H9 (cell line): ENCODE data around the gene SPPL3. TPM values are rescaled to one million over a fixed set of nuclear protein-coding genes. Genes with fewer than 3 reads are reported as not detected.

Experiments used
- DNase-seq: peaks from one replicate; pipeline ENCODE4 v3.0.0-alpha.2; 2017
- H2AFZ ChIP-seq: one replicate; pipeline ENCODE4 v1.6.1; 2013; ENCODE audit warnings: mild to moderate bottlenecking, low read length, control low read depth, moderate library complexity
- H2AK5ac ChIP-seq: 2 replicates; pipeline ENCODE4 v1.6.1; 2013; ENCODE audit warnings: low read length, control low read depth, mixed read lengths; ENCODE audit not compliant: insufficient read length
- H2BK120ac ChIP-seq: one replicate; pipeline ENCODE4 v1.6.1; 2013; ENCODE audit warnings: low read depth, mild to moderate bottlenecking, low read length, control low read depth, inconsistent platforms; ENCODE audit not compliant: poor library complexity, severe bottlenecking
- H2BK12ac ChIP-seq: 2 replicates; pipeline ENCODE4 v1.6.1; 2013; ENCODE audit warnings: low read length, control low read depth, mixed read lengths, low read depth; ENCODE audit not compliant: insufficient read length
- H2BK15ac ChIP-seq: 2 replicates; pipeline ENCODE4 v1.6.1; 2013; ENCODE audit warnings: low read depth, low read length, control low read depth
- H2BK20ac ChIP-seq: one replicate; pipeline ENCODE4 v1.6.1; 2013; ENCODE audit warnings: low read depth, mild to moderate bottlenecking, low read length, control low read depth, inconsistent platforms; ENCODE audit not compliant: poor library complexity, severe bottlenecking
- H2BK5ac ChIP-seq: 2 replicates; pipeline ENCODE4 v1.6.1; 2013; ENCODE audit warnings: low read length, control low read depth, mixed read lengths; ENCODE audit not compliant: insufficient read length
- H3K14ac ChIP-seq: 2 replicates; pipeline ENCODE4 v1.6.1; 2013; ENCODE audit warnings: low read length, control low read depth; ENCODE audit not compliant: insufficient read depth
- H3K18ac ChIP-seq: 2 replicates; pipeline ENCODE4 v1.6.1; 2013; ENCODE audit warnings: low read depth, mild to moderate bottlenecking, mixed read lengths, low read length, control low read depth; ENCODE audit not compliant: insufficient read length
- H3K23ac ChIP-seq: 2 replicates; pipeline ENCODE4 v1.6.1; 2013; ENCODE audit warnings: low read length, control low read depth, mixed read lengths, low read depth; ENCODE audit not compliant: insufficient read length
- H3K23me2 ChIP-seq: 2 replicates; pipeline ENCODE4 v1.6.1; 2013; ENCODE audit warnings: low read depth, mild to moderate bottlenecking, mixed read lengths, low read length, control low read depth; ENCODE audit not compliant: insufficient read length, poor library complexity, severe bottlenecking
- H3K27ac ChIP-seq: 2 replicates; pipeline ENCODE4 v1.5.1; 2013; ENCODE audit warnings: low read length, control low read depth, mixed read lengths, low read depth; ENCODE audit not compliant: insufficient read length
- H3K27me3 ChIP-seq: 2 replicates; pipeline ENCODE4 v1.6.1; 2013; ENCODE audit warnings: low read length, control low read depth, inconsistent platforms; ENCODE audit not compliant: insufficient read depth
- H3K4ac ChIP-seq: 2 replicates; pipeline ENCODE4 v1.6.1; 2013; ENCODE audit warnings: low read depth, mild to moderate bottlenecking, control low read depth, inconsistent platforms, low read length, moderate library complexity
- H3K4me1 ChIP-seq: 2 replicates; pipeline ENCODE4 v1.6.1; 2013; ENCODE audit warnings: low read length, control low read depth, inconsistent platforms; ENCODE audit not compliant: insufficient read depth
- H3K4me2 ChIP-seq: 2 replicates; pipeline ENCODE4 v1.6.1; 2013; ENCODE audit warnings: low read length, control low read depth, mixed read lengths; ENCODE audit not compliant: insufficient read length, insufficient read depth
- H3K56ac ChIP-seq: 2 replicates; pipeline ENCODE4 v1.6.1; 2013; ENCODE audit warnings: low read depth, mild to moderate bottlenecking, mixed read lengths, low read length, control low read depth; ENCODE audit not compliant: insufficient read length
- H3K79me1 ChIP-seq: 2 replicates; pipeline ENCODE4 v1.6.1; 2013; ENCODE audit warnings: low read depth, mild to moderate bottlenecking, moderate library complexity, low read length, control low read depth, inconsistent platforms; ENCODE audit not compliant: insufficient read depth, poor library complexity, severe bottlenecking
- H3K79me2 ChIP-seq: 2 replicates; pipeline ENCODE4 v1.6.1; 2013; ENCODE audit warnings: low read length, control low read depth, inconsistent platforms; ENCODE audit not compliant: insufficient read depth
- H3K9ac ChIP-seq: 2 replicates; pipeline ENCODE4 v1.6.1; 2013; ENCODE audit warnings: low read length, control low read depth, mixed read lengths; ENCODE audit not compliant: insufficient read length; ENCODE audit errors: extremely low read depth
- H3K9me3 ChIP-seq: one replicate; pipeline ENCODE4 v1.6.1; 2013; ENCODE audit warnings: low read depth, low read length, inconsistent platforms; ENCODE audit not compliant: control insufficient read depth
- H3T11ph ChIP-seq: one replicate; pipeline ENCODE4 v1.6.1; 2013; ENCODE audit warnings: mild to moderate bottlenecking, low read length, control low read depth, inconsistent platforms
- H4K20me1 ChIP-seq: one replicate; pipeline ENCODE4 v1.6.1; 2013; ENCODE audit not compliant: control insufficient read depth, insufficient read length, insufficient read depth
- H4K5ac ChIP-seq: 2 replicates; pipeline ENCODE4 v1.6.1; 2013; ENCODE audit warnings: low read depth, mild to moderate bottlenecking, mixed read lengths, low read length, control low read depth; ENCODE audit not compliant: insufficient read length
- H4K8ac ChIP-seq: replicated peaks from 2 replicates; pipeline ENCODE4 v1.6.1; 2013; ENCODE audit warnings: low read length, control low read depth, mixed read lengths, low read depth; ENCODE audit not compliant: insufficient read length
- H4K91ac ChIP-seq: 2 replicates; pipeline ENCODE4 v1.6.1; 2013; ENCODE audit warnings: low read depth, mild to moderate bottlenecking, moderate library complexity, mixed read lengths, low read length, control low read depth; ENCODE audit not compliant: insufficient read length
- H3K27ac Mint-ChIP-seq, 3 experiments: 2 replicates in 2 of 3; 3 replicates in 1 of 3; pipeline ENCODE4 v1.8.0; 2020 to 2021; ENCODE audit warnings: mixed read lengths in 3 of 3, mild to moderate bottlenecking in 1 of 3, moderate library complexity in 1 of 3
- H3K27me3 Mint-ChIP-seq: 2 replicates; pipeline ENCODE4 v1.8.0; 2021; ENCODE audit warnings: low read depth, mild to moderate bottlenecking, moderate library complexity, mixed read lengths
- H3K36me3 Mint-ChIP-seq, 3 experiments: 2 replicates in 2 of 3; 3 replicates in 1 of 3; pipeline ENCODE4 v1.8.0; 2020 to 2021; ENCODE audit warnings: low read depth in 3 of 3, mixed read lengths in 3 of 3; ENCODE audit not compliant: insufficient read depth in 1 of 3
- H3K4me1 Mint-ChIP-seq, 2 experiments: 2 replicates each; pipeline ENCODE4 v1.8.0; 2020; ENCODE audit warnings: mixed read lengths in 2 of 2
- H3K4me3 Mint-ChIP-seq, 2 experiments: 2 replicates in 1 of 2; 3 replicates in 1 of 2; pipeline ENCODE4 v1.8.0; 2020 to 2021; ENCODE audit warnings: mild to moderate bottlenecking in 2 of 2, mixed read lengths in 2 of 2, moderate library complexity in 1 of 2
- H3K9me3 Mint-ChIP-seq, 2 experiments: 2 replicates in 1 of 2; 3 replicates in 1 of 2; pipeline ENCODE4 v1.8.0; 2020; ENCODE audit warnings: mild to moderate bottlenecking in 2 of 2, mixed read lengths in 2 of 2, moderate library complexity in 1 of 2
- CTCF ChIP-seq: fragments of 200-600 bp; sonication (generic); conservative IDR thresholded peaks from 3 replicates; pipeline ENCODE4 v1.8.0; 2021; ENCODE audit warnings: antibody characterized with exemption, mild to moderate bottlenecking
- WGBS: extraction: QIAGEN DNeasy Blood & Tissue Kit; methylation state at CpG from one replicate; pipeline ENCODE4 v1.1.7; 2013; ENCODE audit warnings: missing lambda C conversion rate, low lambda C conversion rate, mixed read lengths; ENCODE audit not compliant: insufficient read length; ENCODE audit errors: extremely low coverage; 5-methylcytosine and 5-hydroxymethylcytosine counted together
- total RNA-seq: library from RNA; stranded (reverse); gene quantifications from 2 replicates; pipeline ENCODE4 v1.2.1, GENCODE V29; 2021

Gene SPPL3
- total RNA-seq, 1 experiment from 2014 or later: 46.3 TPM

- Histone ChIP-seq H3K9ac (no peak overlapping the region), H3K14ac (no peak overlapping the region), H2BK5ac (no peak overlapping the region), H4K8ac (no peak overlapping the region), H3K27ac (no peak overlapping the region), H3T11ph (no peak overlapping the region), H3K79me1 (no peaks in the 10 kb centered on the region), H2BK20ac (no peak overlapping the region), H3K4me1 (no peaks in the 10 kb centered on the region), H2BK12ac (no peak overlapping the region), H4K91ac (no peak overlapping the region), H3K23ac (no peak overlapping the region), H2AK5ac (no peak overlapping the region), H3K56ac (no peak overlapping the region), H3K4me2 (no peak overlapping the region), H3K4ac (no peak overlapping the region), H3K18ac (no peak overlapping the region), H4K5ac (no peak overlapping the region), H2BK15ac (no peak overlapping the region), H2AFZ (no peak overlapping the region), H2BK120ac (no peak overlapping the region), H3K23me2 (no peaks in the 10 kb centered on the region), H4K20me1 (no peaks in the 10 kb centered on the region), H3K79me2 (no peaks in the 10 kb centered on the region), H3K27me3 (no peaks in the 10 kb centered on the region), H3K9me3 (no peaks in the 10 kb centered on the region)
- Mint-ChIP-seq H3K27me3 (no peaks in the 10 kb centered on the region), H3K4me1 (no peaks in the 10 kb centered on the region), H3K27ac (peak overlapping the region in 1 of 3 experiments; percentile 86; a peak in 2 of 7 replicates), H3K4me3 (no peak overlapping the region), H3K9me3 (peaks cover 7 to 10% of the 10 kb centered on the region in 2 experiments; a peak in 2 of 5 replicates), H3K36me3 (peaks cover 5 to 16% (median 13%) of the 10 kb centered on the region in 3 experiments; a peak in 5 of 7 replicates)
- no CpG with 5 or more reads among the region's 38 CpGs for WGBS
- no peak for TF ChIP-seq CTCF
- no peak for DNase-seq
Measured at GRCh38 chr12:120736404-120737331, 167.5 kb downstream of the SPPL3 start.
